Bronchial epithelial cell (primary cell): Measurements from ENCODE around the gene LDLRAD3. TPM values are rescaled to one million over a fixed set of nuclear protein-coding genes. Genes with fewer than 3 reads are reported as not detected.
A peak's percentile ranks its signal among the peaks of the same experiment; 100 is the strongest.

Source experiments
- DNase-seq: peaks from one replicate; pipeline ENCODE4 v3.0.0-alpha.2; 2010; ENCODE audit warnings: low read depth
- FAIRE-seq: peaks from 2 replicates; lab custom pipeline; 2011; peaks lifted over from hg19 to GRCh38; lab: Jason Lieb, UNC
- H3K27me3 ChIP-seq: 2 replicates; pipeline ENCODE4 v1.5.1; 2011; ENCODE audit warnings: low read length; ENCODE audit not compliant: control insufficient read depth, insufficient read depth
- H3K36me3 ChIP-seq: 2 replicates; pipeline ENCODE4 v1.5.1; 2011; ENCODE audit warnings: low read length; ENCODE audit not compliant: control insufficient read depth, insufficient read depth
- H3K4me3 ChIP-seq: 2 replicates; pipeline ENCODE4 v1.5.1; 2011; ENCODE audit warnings: mild to moderate bottlenecking, low read depth, low read length, control low read depth
- CTCF ChIP-seq: IDR thresholded peaks from 2 replicates; pipeline ENCODE4 v1.5.1; 2011; ENCODE audit warnings: mild to moderate bottlenecking, moderate library complexity, low read length, control low read depth, inconsistent platforms; ENCODE audit not compliant: insufficient read depth, severe bottlenecking
- total RNA-seq: library from RNA; depleted of rRNA; stranded (reverse); fragments of >200 nt; gene quantifications from 2 replicates; pipeline ENCODE4 v1.2.1, GENCODE V29; 2014

LDLRAD3 gene
- total RNA-seq, 1 donor from 2014 or later, result 4.7 TPM

GRCh38 chr11:35932121-35932520 is 11.7 kb upstream of the LDLRAD3 start:
- no peak for TF ChIP-seq CTCF
- DNase-seq (no peak), FAIRE-seq (no peak)
- Histone ChIP-seq H3K36me3 (no peaks in the 10 kb centered on the region), H3K4me3 (no peak overlapping the region), H3K27me3 (no peaks in the 10 kb centered on the region)

- DNase-seq (peak; percentile 88), FAIRE-seq (no peak)
- no peaks in the 10 kb centered on the region for H3K27me3 ChIP-seq
These were observed 11.1 kb upstream of the LDLRAD3 start for GRCh38 chr11:35932681-35933319.

GRCh38 chr11:35933320-35933871 is 10.5 kb upstream of the LDLRAD3 start:
- Histone ChIP-seq H3K27me3 (no peaks in the 10 kb centered on the region), H3K36me3 (no peaks in the 10 kb centered on the region), H3K4me3 (no peak overlapping the region)
- no peak for DNase-seq
- no peak for FAIRE-seq
- TF ChIP-seq CTCF, result no peak

More at GRCh38 chr11:35932681-35933319, 11.1 kb upstream of the LDLRAD3 start:
- Histone ChIP-seq H3K36me3 (no peaks in the 10 kb centered on the region), H3K4me3 (no peak overlapping the region)
- TF ChIP-seq CTCF, result no peak

GRCh38 chr11:35934271-35934670 is 9.6 kb upstream of the LDLRAD3 start:
- DNase-seq, result no peak
- no peaks in the 10 kb centered on the region for H3K27me3 ChIP-seq
- no peak for FAIRE-seq
- H3K36me3 ChIP-seq, result no peaks in the 10 kb centered on the region
- no peak for TF ChIP-seq CTCF
- no peak overlapping the region for H3K4me3 ChIP-seq

GRCh38 chr11:35934981-35935380 is 8.9 kb upstream of the LDLRAD3 start:
- no peaks in the 10 kb centered on the region for H3K36me3 ChIP-seq
- H3K4me3 ChIP-seq, result no peak overlapping the region
- no peak for TF ChIP-seq CTCF
- no peaks in the 10 kb centered on the region for H3K27me3 ChIP-seq
- DNase-seq, result no peak
- FAIRE-seq, result no peak
